ENCODE results near the gene ADGRG1. TPM values are rescaled to one million over a fixed set of nuclear protein-coding genes. Genes with fewer than 3 reads are reported as not detected.

Gene ADGRG1
- total RNA-seq, 1 experiment from 2014 or later: 13.1 TPM

DNA sequence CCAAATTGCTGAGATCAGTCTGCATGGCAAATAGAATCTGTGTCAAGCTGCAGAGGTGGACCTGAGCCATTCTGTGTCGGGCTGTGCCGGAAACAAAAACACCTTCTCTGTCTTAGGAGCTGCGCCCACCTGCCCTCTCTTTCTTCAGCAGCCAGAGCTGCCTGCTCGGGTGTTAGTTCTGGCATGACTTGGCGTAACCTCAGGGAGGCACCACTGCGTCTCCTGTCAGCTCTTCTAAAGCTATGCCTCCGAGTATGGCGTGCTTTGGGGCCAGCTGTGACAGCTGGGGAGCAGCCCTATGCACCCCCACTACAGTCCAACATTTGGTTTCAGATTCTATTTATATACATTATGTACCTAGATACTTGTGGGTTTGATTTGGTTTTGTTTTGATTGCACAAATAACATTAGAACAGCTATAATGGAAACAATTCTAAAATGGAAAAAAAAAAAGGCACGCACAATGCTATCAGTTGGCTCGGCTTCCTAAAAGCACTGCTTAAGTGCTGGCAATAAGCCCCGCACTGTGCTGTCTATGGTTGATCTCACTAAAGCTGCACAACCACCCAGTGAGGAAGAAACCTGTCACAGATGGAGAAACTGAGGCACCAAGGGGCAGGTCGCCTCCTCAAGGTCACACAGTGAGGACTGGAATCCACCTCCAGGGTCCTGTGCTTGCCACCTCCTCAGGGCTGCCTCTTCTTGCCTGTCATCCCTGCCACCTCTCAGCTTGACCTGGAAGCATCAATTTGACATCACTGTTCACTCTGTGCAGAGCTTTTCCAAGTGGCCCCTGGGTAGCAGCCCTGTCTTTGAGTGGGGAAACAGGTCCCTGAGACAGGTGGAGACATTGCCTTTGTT is 18.7 kb upstream of the ADGRG1 start:
- POLR2A ChIA-PET: no interaction called here
- no TSS peak for BruUV-seq (replicated peaks)

GRCh38 chr16:57610611-57611010 is 17.8 kb upstream of the ADGRG1 start:
- in situ Hi-C loops (cut with HindIII; ENCODE audit: low pct_unique_long_range_greater_than_20kb, low sequenced_read_pairs) (no loop called here), intact Hi-C loops (cut with micrococcal nuclease; ENCODE audit: unreplicated experiment) (no loop called here)
- Histone ChIP-seq H3K9me3 (ENCODE audit: control insufficient read depth, insufficient read depth, low read depth, low read length) (no peaks in the 10 kb centered on the region), H3K4me3 (ENCODE audit: low read depth in 2 of 2, low read length in 2 of 2) (no peak overlapping the region), H3K27ac (ENCODE audit: low read length) (no peak overlapping the region), H3K4me1 (ENCODE audit: control insufficient read depth, insufficient read depth, low read length) (no peaks in the 10 kb centered on the region; the same call in 1 of the 2 replicates), H3K36me3 (ENCODE audit: control insufficient read depth, insufficient read depth, low read length) (no peaks in the 10 kb centered on the region), H3K27me3 (ENCODE audit: control insufficient read depth, insufficient read depth, low read length) (no peaks in the 10 kb centered on the region)
- TF ChIP-seq SIN3A (IDR thresholded peaks at IDR 0.05; ENCODE audit: borderline replicate concordance, insufficient read depth, low read depth, low read length): no peak
- TF ChIP-seq, protein P1, sequence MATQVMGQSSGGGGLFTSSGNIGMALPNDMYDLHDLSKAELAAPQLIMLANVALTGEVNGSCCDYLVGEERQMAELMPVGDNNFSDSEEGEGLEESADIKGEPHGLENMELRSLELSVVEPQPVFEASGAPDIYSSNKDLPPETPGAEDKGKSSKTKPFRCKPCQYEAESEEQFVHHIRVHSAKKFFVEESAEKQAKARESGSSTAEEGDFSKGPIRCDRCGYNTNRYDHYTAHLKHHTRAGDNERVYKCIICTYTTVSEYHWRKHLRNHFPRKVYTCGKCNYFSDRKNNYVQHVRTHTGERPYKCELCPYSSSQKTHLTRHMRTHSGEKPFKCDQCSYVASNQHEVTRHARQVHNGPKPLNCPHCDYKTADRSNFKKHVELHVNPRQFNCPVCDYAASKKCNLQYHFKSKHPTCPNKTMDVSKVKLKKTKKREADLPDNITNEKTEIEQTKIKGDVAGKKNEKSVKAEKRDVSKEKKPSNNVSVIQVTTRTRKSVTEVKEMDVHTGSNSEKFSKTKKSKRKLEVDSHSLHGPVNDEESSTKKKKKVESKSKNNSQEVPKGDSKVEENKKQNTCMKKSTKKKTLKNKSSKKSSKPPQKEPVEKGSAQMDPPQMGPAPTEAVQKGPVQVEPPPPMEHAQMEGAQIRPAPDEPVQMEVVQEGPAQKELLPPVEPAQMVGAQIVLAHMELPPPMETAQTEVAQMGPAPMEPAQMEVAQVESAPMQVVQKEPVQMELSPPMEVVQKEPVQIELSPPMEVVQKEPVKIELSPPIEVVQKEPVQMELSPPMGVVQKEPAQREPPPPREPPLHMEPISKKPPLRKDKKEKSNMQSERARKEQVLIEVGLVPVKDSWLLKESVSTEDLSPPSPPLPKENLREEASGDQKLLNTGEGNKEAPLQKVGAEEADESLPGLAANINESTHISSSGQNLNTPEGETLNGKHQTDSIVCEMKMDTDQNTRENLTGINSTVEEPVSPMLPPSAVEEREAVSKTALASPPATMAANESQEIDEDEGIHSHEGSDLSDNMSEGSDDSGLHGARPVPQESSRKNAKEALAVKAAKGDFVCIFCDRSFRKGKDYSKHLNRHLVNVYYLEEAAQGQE (IDR thresholded peaks at IDR 0.05; ENCODE audit: insufficient read depth in 1 of 2, low read depth in 2 of 2, low read length in 1 of 2): no peak
- TF ChIP-seq CTCF (IDR thresholded peaks at IDR 0.05): no peak
- no peak for TF ChIP-seq POLR2AphosphoS5 (IDR thresholded peaks at IDR 0.05; ENCODE audit: low read depth, low read length)
- TF ChIP-seq TCF7L2 (IDR thresholded peaks at IDR 0.05; ENCODE audit: low read depth, low read length): no peak
- CTCF ChIA-PET: no interaction called here
- POLR2A ChIA-PET: no interaction called here
- DNase-seq (ENCODE audit: low read depth, low spot score): no peak
- no TSS peak for BruUV-seq (replicated peaks)
- ATAC-seq: no peak

More for the DNA sequence above, 18.7 kb upstream of the ADGRG1 start:
- in situ Hi-C loops (cut with HindIII; ENCODE audit: low pct_unique_long_range_greater_than_20kb, low sequenced_read_pairs): no loop called here
- Histone ChIP-seq H3K4me1 (ENCODE audit: control insufficient read depth, insufficient read depth, low read length) (no peaks in the 10 kb centered on the region; the same call in 1 of the 2 replicates), H3K36me3 (ENCODE audit: control insufficient read depth, insufficient read depth, low read length) (no peaks in the 10 kb centered on the region), H3K27me3 (ENCODE audit: control insufficient read depth, insufficient read depth, low read length) (no peaks in the 10 kb centered on the region), H3K9me3 (ENCODE audit: control insufficient read depth, insufficient read depth, low read depth, low read length) (no peaks in the 10 kb centered on the region), H3K27ac (ENCODE audit: low read length) (no peak overlapping the region), H3K4me3 (ENCODE audit: low read depth in 2 of 2, low read length in 2 of 2) (no peak overlapping the region)
- no peak for DNase-seq (ENCODE audit: low read depth, low spot score)
- TF ChIP-seq TCF7L2 (IDR thresholded peaks at IDR 0.05; ENCODE audit: low read depth, low read length) (no peak), SIN3A (IDR thresholded peaks at IDR 0.05; ENCODE audit: borderline replicate concordance, insufficient read depth, low read depth, low read length) (no peak), CTCF (IDR thresholded peaks at IDR 0.05) (no peak), POLR2AphosphoS5 (IDR thresholded peaks at IDR 0.05; ENCODE audit: low read depth, low read length) (no peak)
- TF ChIP-seq, protein P1 (IDR thresholded peaks at IDR 0.05; ENCODE audit: insufficient read depth in 1 of 2, low read depth in 2 of 2, low read length in 1 of 2): no peak
- CTCF ChIA-PET: interaction anchor here (0.6 to 1.5 kb wide), 3 partner anchors 19 to 42 kb away, joined by 3 read pairs; no protein-coding TSS in a partner anchor
- ATAC-seq: no peak
- intact Hi-C loops (cut with micrococcal nuclease; ENCODE audit: unreplicated experiment): no loop called here
